IPS-18c (cell line): Measurements from ENCODE around the gene GIT2.
"Not testable (repeated sequence)": the region's sequence is repeated elsewhere in the genome, so short reads cannot be mapped to it uniquely, and the experiment has no call there.

Experiments
- H3K4me3 ChIP-seq: 2 replicates; pipeline ENCODE4 v1.7.0; 2013; ENCODE audit warnings: low read depth, mild to moderate bottlenecking, low read length, moderate library complexity; ENCODE audit not compliant: insufficient read depth
- H3K9me3 ChIP-seq: one replicate; pipeline ENCODE4 v1.6.1; 2013; ENCODE audit warnings: mild to moderate bottlenecking, low read length, moderate library complexity; ENCODE audit not compliant: control insufficient read depth, insufficient read depth

Gene GIT2

GRCh38 chr12:110010853-110011723 is 14.9 kb upstream of the GIT2 start:
- Histone ChIP-seq H3K4me3 (no peak overlapping the region), H3K9me3 (no peaks in the 10 kb centered on the region)

DNA sequence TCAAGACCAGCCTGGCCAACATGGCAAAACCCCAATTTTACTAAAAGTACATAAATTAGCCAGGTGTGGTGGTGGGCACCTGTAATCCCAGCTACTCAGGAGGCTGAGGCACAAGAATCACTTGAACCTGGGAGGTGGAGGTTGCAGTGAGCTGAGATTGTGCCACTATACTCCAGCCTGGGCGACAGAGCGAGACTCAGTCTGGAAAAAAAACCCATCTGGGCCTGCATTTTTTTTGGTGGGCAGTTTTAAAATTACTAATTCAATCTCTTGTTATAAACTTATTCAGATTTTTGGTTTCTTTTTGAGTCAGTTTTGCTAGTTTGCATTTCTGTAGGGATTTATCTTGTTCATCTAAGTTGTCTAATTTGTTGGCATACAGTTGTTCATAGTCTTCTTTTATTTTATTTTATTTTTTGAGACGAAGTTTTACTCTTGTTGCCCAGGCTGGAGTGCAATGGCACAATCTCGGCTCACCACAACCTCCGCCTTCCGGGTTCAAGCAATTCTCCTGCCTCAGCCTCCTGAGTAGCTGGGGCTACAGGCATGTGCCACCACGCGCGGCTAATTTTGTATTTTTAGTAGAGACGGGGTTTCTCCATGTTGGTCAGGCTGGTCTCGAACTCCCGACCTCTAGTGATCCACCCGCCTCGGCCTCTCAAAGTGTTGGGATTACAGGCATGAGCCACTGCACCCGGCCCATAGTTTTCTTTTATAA is 12.7 kb upstream of the GIT2 start:
- not testable (repeated sequence) for H3K4me3 ChIP-seq, H3K9me3 ChIP-seq

GRCh38 chr12:110007881-110008280 is 11.7 kb upstream of the GIT2 start:
- Histone ChIP-seq H3K9me3 (no peaks in the 10 kb centered on the region), H3K4me3 (no peak overlapping the region)

DNA sequence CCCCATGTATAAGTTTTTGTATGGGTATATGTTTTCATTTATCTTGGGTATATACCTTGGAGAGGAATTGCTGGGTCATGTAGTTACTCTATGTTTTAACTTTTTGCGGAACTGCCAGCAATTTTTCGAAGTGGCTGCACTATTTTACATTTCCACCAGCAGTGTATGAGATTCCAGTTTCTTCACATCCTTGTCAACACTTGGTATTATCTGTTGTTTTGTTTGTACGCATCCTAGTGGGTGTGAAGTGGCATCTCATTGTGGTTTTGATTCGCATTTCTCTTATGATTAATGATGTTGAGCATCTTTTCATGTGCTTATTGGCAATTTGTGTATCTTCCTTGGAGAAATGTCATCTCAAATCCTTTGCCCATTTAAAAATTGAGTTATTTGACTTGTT is 9.9 kb upstream of the GIT2 start:
- H3K4me3 ChIP-seq: no peak overlapping the region
- no peaks in the 10 kb centered on the region for H3K9me3 ChIP-seq

GRCh38 chr12:110005319-110005973 is 9.3 kb upstream of the GIT2 start:
- Histone ChIP-seq H3K4me3 (no peak overlapping the region), H3K9me3 (no peaks in the 10 kb centered on the region)

DNA sequence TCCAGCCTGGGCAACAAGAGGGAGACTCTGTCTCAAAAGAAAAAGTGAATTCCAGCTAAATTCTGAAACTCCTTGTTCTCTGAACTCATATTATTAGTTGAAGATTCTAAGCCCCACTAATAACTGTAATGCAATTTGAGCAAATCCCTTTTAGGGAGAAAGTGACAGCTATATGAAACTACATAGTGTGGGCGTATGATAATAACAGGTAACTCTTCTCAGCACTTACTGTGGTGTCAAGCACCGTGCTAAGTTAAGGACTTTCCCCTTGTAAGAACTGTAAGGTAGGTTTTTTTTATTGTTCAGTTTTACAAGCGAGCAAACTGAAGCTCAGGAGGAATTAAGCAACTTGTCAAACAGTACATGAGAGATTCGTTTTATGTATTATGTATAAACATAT is 8.4 kb upstream of the GIT2 start:
- H3K9me3 ChIP-seq: no peaks in the 10 kb centered on the region
- H3K4me3 ChIP-seq: no peak overlapping the region

- no peaks in the 10 kb centered on the region for H3K9me3 ChIP-seq
- H3K4me3 ChIP-seq: no peak overlapping the region
Observed at GRCh38 chr12:110002676-110003515, 6.7 kb upstream of the GIT2 start.

DNA sequence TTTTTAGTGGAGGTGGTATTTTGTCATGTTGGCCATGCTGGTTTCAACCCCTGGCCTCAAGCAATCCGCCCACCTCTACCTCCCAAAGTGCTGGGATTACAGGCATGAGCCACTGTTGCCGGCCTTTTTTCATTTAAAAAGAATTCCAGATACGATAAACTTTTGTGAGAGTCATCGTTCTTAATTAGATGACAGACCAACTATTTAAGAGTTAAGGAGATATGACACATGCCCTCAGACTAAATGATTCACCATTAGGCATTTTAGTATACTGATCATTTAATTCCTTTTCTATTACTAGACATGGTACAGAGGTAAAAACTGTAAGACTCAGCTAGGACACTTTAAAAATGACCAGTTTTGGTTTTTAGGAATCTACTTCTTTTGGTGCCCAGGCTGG is 5.4 kb upstream of the GIT2 start:
- no peaks in the 10 kb centered on the region for H3K9me3 ChIP-seq
- no peak overlapping the region for H3K4me3 ChIP-seq

- no peaks in the 10 kb centered on the region for H3K9me3 ChIP-seq
Observed at GRCh38 chr12:109999983-110000505, 3.9 kb upstream of the GIT2 start.

DNA sequence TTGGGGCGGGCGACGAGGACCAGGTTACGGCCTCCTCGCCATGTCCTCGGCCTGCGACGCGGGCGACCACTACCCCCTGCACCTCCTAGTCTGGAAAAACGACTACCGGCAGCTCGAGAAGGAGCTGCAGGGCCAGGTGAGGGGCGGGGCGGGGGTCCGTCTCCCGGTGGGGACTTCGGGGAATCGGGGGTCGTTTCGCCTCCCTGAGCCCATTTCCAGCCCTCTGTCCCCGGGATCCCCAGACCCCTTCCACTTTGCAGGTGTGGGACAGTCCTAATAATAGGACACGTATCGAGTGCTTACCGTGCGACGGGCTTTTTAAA is 3.4 kb upstream of the GIT2 start:
- Histone ChIP-seq H3K4me3 (peak overlapping the region; percentile 81), H3K9me3 (no peaks in the 10 kb centered on the region)

More at GRCh38 chr12:109999983-110000505, 3.9 kb upstream of the GIT2 start:
- H3K4me3 ChIP-seq: peak overlapping the region; percentile 81

- H3K9me3 ChIP-seq: no peaks in the 10 kb centered on the region
- H3K4me3 ChIP-seq: peak within 1 kb of the TSS; percentile 81
Observed at GRCh38 chr12:109998904-109999648, 2.9 kb upstream of the GIT2 start, which contains the start of gene ANKRD13A. TSS of gene ANKRD13A (plus strand) at chr12:109999430. CDS start at chr12:109999689, 259 bp downstream.

- peak overlapping the region; percentile 81; the same call in 1 of the 2 replicates for H3K4me3 ChIP-seq
- H3K9me3 ChIP-seq: no peaks in the 10 kb centered on the region
Observed at GRCh38 chr12:109998241-109998903, 2.2 kb upstream of the GIT2 start.

DNA sequence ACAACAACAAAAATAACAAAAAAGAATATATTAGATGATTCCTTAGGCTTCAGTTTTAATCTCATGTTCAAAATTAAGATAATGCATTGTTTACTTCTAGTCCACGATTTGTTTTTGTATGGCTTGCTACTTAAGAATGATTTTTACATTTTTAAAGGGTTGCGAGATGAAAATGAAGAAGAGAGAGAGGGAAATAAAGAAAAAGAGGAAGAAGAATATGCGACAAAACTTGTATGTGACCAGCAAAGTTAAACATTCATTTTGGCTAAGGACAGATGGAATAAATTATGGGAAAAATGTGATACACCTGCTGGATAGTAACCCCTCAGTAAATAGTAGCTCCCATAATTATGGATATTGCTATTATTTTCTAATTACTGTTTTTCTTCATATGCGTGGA is 1.2 kb upstream of the GIT2 start:
- Histone ChIP-seq H3K4me3 (no peak overlapping the region), H3K9me3 (no peaks in the 10 kb centered on the region)

DNA sequence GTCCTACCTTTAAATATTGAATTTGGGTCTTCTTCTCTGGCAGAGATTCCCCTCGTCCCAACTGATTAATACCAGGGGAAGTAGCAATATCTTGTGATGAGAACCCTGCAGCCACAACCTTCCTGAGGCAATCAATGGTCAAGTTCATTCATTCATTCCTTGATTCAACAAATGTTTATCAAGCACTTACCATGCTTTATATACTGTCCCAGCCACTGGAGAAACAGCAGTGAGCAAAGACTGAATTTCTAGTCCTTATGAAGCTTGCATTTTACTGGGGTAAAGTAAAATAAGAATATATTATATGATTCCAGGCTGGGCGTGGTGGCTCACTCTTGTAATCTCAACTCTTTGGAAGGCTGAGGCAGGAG is 300 bp upstream of the GIT2 start:
- Histone ChIP-seq H3K9me3 (no peaks in the 10 kb centered on the region), H3K4me3 (peak overlapping the region; percentile 20; the same call in 1 of the 2 replicates)

DNA sequence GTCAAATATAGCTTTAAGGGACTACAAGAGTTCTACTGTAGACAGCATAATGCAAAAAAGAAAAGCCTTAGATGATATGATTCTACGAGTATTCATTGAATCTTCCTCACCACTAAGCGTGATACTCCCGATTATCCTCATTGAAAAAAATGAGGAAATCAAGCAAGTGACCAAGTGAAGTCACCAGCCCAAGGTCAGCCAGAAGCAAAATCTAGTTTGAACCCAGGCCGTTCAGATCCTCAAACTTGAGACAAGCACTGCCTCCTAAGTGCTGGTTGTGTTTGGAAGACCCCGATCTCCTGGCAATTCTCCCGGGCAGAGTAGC is 845 bp downstream of the GIT2 start:
- H3K9me3 ChIP-seq: no peaks in the 10 kb centered on the region
- H3K4me3 ChIP-seq: peak overlapping the region; percentile 90
